H9 (cell line): ENCODE results near the gene TRAF2. TPM values are rescaled to one million over a fixed set of nuclear protein-coding genes. Genes with fewer than 3 reads are reported as not detected.

ENCODE experiments used
- DNase-seq: peaks from one replicate; pipeline ENCODE4 v3.0.0-alpha.2; 2017
- H2AFZ ChIP-seq: one replicate; pipeline ENCODE4 v1.6.1; 2013; ENCODE audit warnings: mild to moderate bottlenecking, low read length, control low read depth, moderate library complexity
- H2AK5ac ChIP-seq: 2 replicates; pipeline ENCODE4 v1.6.1; 2013; ENCODE audit warnings: low read length, control low read depth, mixed read lengths; ENCODE audit not compliant: insufficient read length
- H2BK120ac ChIP-seq: one replicate; pipeline ENCODE4 v1.6.1; 2013; ENCODE audit warnings: low read depth, mild to moderate bottlenecking, low read length, control low read depth, inconsistent platforms; ENCODE audit not compliant: poor library complexity, severe bottlenecking
- H2BK12ac ChIP-seq: 2 replicates; pipeline ENCODE4 v1.6.1; 2013; ENCODE audit warnings: low read length, control low read depth, mixed read lengths, low read depth; ENCODE audit not compliant: insufficient read length
- H2BK15ac ChIP-seq: 2 replicates; pipeline ENCODE4 v1.6.1; 2013; ENCODE audit warnings: low read depth, low read length, control low read depth
- H2BK20ac ChIP-seq: one replicate; pipeline ENCODE4 v1.6.1; 2013; ENCODE audit warnings: low read depth, mild to moderate bottlenecking, low read length, control low read depth, inconsistent platforms; ENCODE audit not compliant: poor library complexity, severe bottlenecking
- H2BK5ac ChIP-seq: 2 replicates; pipeline ENCODE4 v1.6.1; 2013; ENCODE audit warnings: low read length, control low read depth, mixed read lengths; ENCODE audit not compliant: insufficient read length
- H3K14ac ChIP-seq: 2 replicates; pipeline ENCODE4 v1.6.1; 2013; ENCODE audit warnings: low read length, control low read depth; ENCODE audit not compliant: insufficient read depth
- H3K18ac ChIP-seq: 2 replicates; pipeline ENCODE4 v1.6.1; 2013; ENCODE audit warnings: low read depth, mild to moderate bottlenecking, mixed read lengths, low read length, control low read depth; ENCODE audit not compliant: insufficient read length
- H3K23ac ChIP-seq: 2 replicates; pipeline ENCODE4 v1.6.1; 2013; ENCODE audit warnings: low read length, control low read depth, mixed read lengths, low read depth; ENCODE audit not compliant: insufficient read length
- H3K23me2 ChIP-seq: 2 replicates; pipeline ENCODE4 v1.6.1; 2013; ENCODE audit warnings: low read depth, mild to moderate bottlenecking, mixed read lengths, low read length, control low read depth; ENCODE audit not compliant: insufficient read length, poor library complexity, severe bottlenecking
- H3K27ac ChIP-seq: 2 replicates; pipeline ENCODE4 v1.5.1; 2013; ENCODE audit warnings: low read length, control low read depth, mixed read lengths, low read depth; ENCODE audit not compliant: insufficient read length
- H3K27me3 ChIP-seq: 2 replicates; pipeline ENCODE4 v1.6.1; 2013; ENCODE audit warnings: low read length, control low read depth, inconsistent platforms; ENCODE audit not compliant: insufficient read depth
- H3K4ac ChIP-seq: 2 replicates; pipeline ENCODE4 v1.6.1; 2013; ENCODE audit warnings: low read depth, mild to moderate bottlenecking, control low read depth, inconsistent platforms, low read length, moderate library complexity
- H3K4me1 ChIP-seq: 2 replicates; pipeline ENCODE4 v1.6.1; 2013; ENCODE audit warnings: low read length, control low read depth, inconsistent platforms; ENCODE audit not compliant: insufficient read depth
- H3K4me2 ChIP-seq: 2 replicates; pipeline ENCODE4 v1.6.1; 2013; ENCODE audit warnings: low read length, control low read depth, mixed read lengths; ENCODE audit not compliant: insufficient read length, insufficient read depth
- H3K56ac ChIP-seq: 2 replicates; pipeline ENCODE4 v1.6.1; 2013; ENCODE audit warnings: low read depth, mild to moderate bottlenecking, mixed read lengths, low read length, control low read depth; ENCODE audit not compliant: insufficient read length
- H3K79me1 ChIP-seq: 2 replicates; pipeline ENCODE4 v1.6.1; 2013; ENCODE audit warnings: low read depth, mild to moderate bottlenecking, moderate library complexity, low read length, control low read depth, inconsistent platforms; ENCODE audit not compliant: insufficient read depth, poor library complexity, severe bottlenecking
- H3K79me2 ChIP-seq: 2 replicates; pipeline ENCODE4 v1.6.1; 2013; ENCODE audit warnings: low read length, control low read depth, inconsistent platforms; ENCODE audit not compliant: insufficient read depth
- H3K9ac ChIP-seq: 2 replicates; pipeline ENCODE4 v1.6.1; 2013; ENCODE audit warnings: low read length, control low read depth, mixed read lengths; ENCODE audit not compliant: insufficient read length; ENCODE audit errors: extremely low read depth
- H3K9me3 ChIP-seq: one replicate; pipeline ENCODE4 v1.6.1; 2013; ENCODE audit warnings: low read depth, low read length, inconsistent platforms; ENCODE audit not compliant: control insufficient read depth
- H3T11ph ChIP-seq: one replicate; pipeline ENCODE4 v1.6.1; 2013; ENCODE audit warnings: mild to moderate bottlenecking, low read length, control low read depth, inconsistent platforms
- H4K20me1 ChIP-seq: one replicate; pipeline ENCODE4 v1.6.1; 2013; ENCODE audit not compliant: control insufficient read depth, insufficient read length, insufficient read depth
- H4K5ac ChIP-seq: 2 replicates; pipeline ENCODE4 v1.6.1; 2013; ENCODE audit warnings: low read depth, mild to moderate bottlenecking, mixed read lengths, low read length, control low read depth; ENCODE audit not compliant: insufficient read length
- H4K8ac ChIP-seq: replicated peaks from 2 replicates; pipeline ENCODE4 v1.6.1; 2013; ENCODE audit warnings: low read length, control low read depth, mixed read lengths, low read depth; ENCODE audit not compliant: insufficient read length
- H4K91ac ChIP-seq: 2 replicates; pipeline ENCODE4 v1.6.1; 2013; ENCODE audit warnings: low read depth, mild to moderate bottlenecking, moderate library complexity, mixed read lengths, low read length, control low read depth; ENCODE audit not compliant: insufficient read length
- H3K27ac Mint-ChIP-seq, 3 experiments: 2 replicates in 2 of 3; 3 replicates in 1 of 3; pipeline ENCODE4 v1.8.0; 2020 to 2021; ENCODE audit warnings: mixed read lengths in 3 of 3, mild to moderate bottlenecking in 1 of 3, moderate library complexity in 1 of 3
- H3K27me3 Mint-ChIP-seq: 2 replicates; pipeline ENCODE4 v1.8.0; 2021; ENCODE audit warnings: low read depth, mild to moderate bottlenecking, moderate library complexity, mixed read lengths
- H3K36me3 Mint-ChIP-seq, 3 experiments: 2 replicates in 2 of 3; 3 replicates in 1 of 3; pipeline ENCODE4 v1.8.0; 2020 to 2021; ENCODE audit warnings: low read depth in 3 of 3, mixed read lengths in 3 of 3; ENCODE audit not compliant: insufficient read depth in 1 of 3
- H3K4me1 Mint-ChIP-seq, 2 experiments: 2 replicates each; pipeline ENCODE4 v1.8.0; 2020; ENCODE audit warnings: mixed read lengths in 2 of 2
- H3K4me3 Mint-ChIP-seq, 2 experiments: 2 replicates in 1 of 2; 3 replicates in 1 of 2; pipeline ENCODE4 v1.8.0; 2020 to 2021; ENCODE audit warnings: mild to moderate bottlenecking in 2 of 2, mixed read lengths in 2 of 2, moderate library complexity in 1 of 2
- H3K9me3 Mint-ChIP-seq, 2 experiments: 2 replicates in 1 of 2; 3 replicates in 1 of 2; pipeline ENCODE4 v1.8.0; 2020; ENCODE audit warnings: mild to moderate bottlenecking in 2 of 2, mixed read lengths in 2 of 2, moderate library complexity in 1 of 2
- WGBS: extraction: QIAGEN DNeasy Blood & Tissue Kit; methylation state at CpG from one replicate; pipeline ENCODE4 v1.1.7; 2013; ENCODE audit warnings: missing lambda C conversion rate, low lambda C conversion rate, mixed read lengths; ENCODE audit not compliant: insufficient read length; ENCODE audit errors: extremely low coverage; 5-methylcytosine and 5-hydroxymethylcytosine counted together
- total RNA-seq: library from RNA; stranded (reverse); gene quantifications from 2 replicates; pipeline ENCODE4 v1.2.1, GENCODE V29; 2021
- TF ChIP-seq, protein P1 (sequence below): fragments of 200-600 bp; sonication (generic); conservative IDR thresholded peaks from 3 replicates; pipeline ENCODE4 v1.8.0; 2021; ENCODE audit warnings: antibody characterized with exemption, mild to moderate bottlenecking

The TRAF2 gene
- total RNA-seq, 1 experiment from 2014 or later, result 48.8 TPM

- Histone ChIP-seq H2BK5ac (no peak overlapping the region), H3K27me3 (no peaks in the 10 kb centered on the region), H4K8ac (no peak overlapping the region), H2AFZ (no peak overlapping the region), H4K20me1 (no peaks in the 10 kb centered on the region), H4K91ac (no peak overlapping the region), H2BK20ac (no peak overlapping the region), H3K27ac (no peak overlapping the region), H2AK5ac (no peak overlapping the region), H2BK120ac (no peak overlapping the region), H3K9ac (no peak overlapping the region), H3K79me1 (no peaks in the 10 kb centered on the region), H3K18ac (no peak overlapping the region), H3K9me3 (no peaks in the 10 kb centered on the region), H3K23ac (no peak overlapping the region), H4K5ac (no peak overlapping the region), H3K4me1 (no peaks in the 10 kb centered on the region), H3K56ac (no peak overlapping the region), H3K14ac (no peak overlapping the region; the same call in 1 of the 2 replicates), H3K79me2 (no peaks in the 10 kb centered on the region), H2BK12ac (no peak overlapping the region), H3T11ph (no peak overlapping the region), H3K4ac (no peak overlapping the region), H3K23me2 (peaks cover 8% of the 10 kb centered on the region), H3K4me2 (peak overlapping the region; percentile 78), H2BK15ac (no peak overlapping the region)
- Mint-ChIP-seq H3K27me3 (peaks cover 2% of the 10 kb centered on the region), H3K4me1 (peaks cover 2 to 5% of the 10 kb centered on the region in 2 experiments; a peak in 3 of 4 replicates), H3K36me3 (peaks cover 0 to 12% (median 10%) of the 10 kb centered on the region in 3 experiments; a peak in 4 of 7 replicates), H3K27ac (peak overlapping the region in 2 of 3 experiments; percentile 78 to 91; a peak in 4 of 7 replicates), H3K4me3 (peak overlapping the region; percentile 91 to 93), H3K9me3 (no peaks in the 10 kb centered on the region)
- WGBS, result no CpG with 5 or more reads among the region's 43 CpGs
- TF ChIP-seq, protein P1, sequence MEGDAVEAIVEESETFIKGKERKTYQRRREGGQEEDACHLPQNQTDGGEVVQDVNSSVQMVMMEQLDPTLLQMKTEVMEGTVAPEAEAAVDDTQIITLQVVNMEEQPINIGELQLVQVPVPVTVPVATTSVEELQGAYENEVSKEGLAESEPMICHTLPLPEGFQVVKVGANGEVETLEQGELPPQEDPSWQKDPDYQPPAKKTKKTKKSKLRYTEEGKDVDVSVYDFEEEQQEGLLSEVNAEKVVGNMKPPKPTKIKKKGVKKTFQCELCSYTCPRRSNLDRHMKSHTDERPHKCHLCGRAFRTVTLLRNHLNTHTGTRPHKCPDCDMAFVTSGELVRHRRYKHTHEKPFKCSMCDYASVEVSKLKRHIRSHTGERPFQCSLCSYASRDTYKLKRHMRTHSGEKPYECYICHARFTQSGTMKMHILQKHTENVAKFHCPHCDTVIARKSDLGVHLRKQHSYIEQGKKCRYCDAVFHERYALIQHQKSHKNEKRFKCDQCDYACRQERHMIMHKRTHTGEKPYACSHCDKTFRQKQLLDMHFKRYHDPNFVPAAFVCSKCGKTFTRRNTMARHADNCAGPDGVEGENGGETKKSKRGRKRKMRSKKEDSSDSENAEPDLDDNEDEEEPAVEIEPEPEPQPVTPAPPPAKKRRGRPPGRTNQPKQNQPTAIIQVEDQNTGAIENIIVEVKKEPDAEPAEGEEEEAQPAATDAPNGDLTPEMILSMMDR, result no peak
- no peak for DNase-seq
Measured at GRCh38 chr9:136849960-136850865, 36.1 kb upstream of the TRAF2 start.
